A673 (cell line): ENCODE results near the gene MYRIP. TPM values are rescaled to one million over a fixed set of nuclear protein-coding genes. Genes with fewer than 3 reads are reported as not detected.

Experiments used
- BruUV-seq: library from RNA; stranded (reverse); fragments of 400-500 nt; replicated peaks from 2 replicates; lab custom pipeline; 2021; lab: Mats Ljungman, UMichigan
- CTCF ChIA-PET: fragments of 300-600 bp; sonication (Branson Sonifier 250); formaldehyde crosslinking; loops from one replicate; lab custom pipeline; 2022; ENCODE audit warnings: antibody characterized with exemption; lab: Charles Lee
- POLR2A ChIA-PET: fragments of 300-600 bp; sonication (Branson Sonifier 250); formaldehyde crosslinking; loops from one replicate; lab custom pipeline; 2022; ENCODE audit warnings: antibody characterized with exemption; ENCODE audit not compliant: low non-redundant PET; lab: Charles Lee
- DNase-seq: peaks from one replicate; pipeline ENCODE4 v3.0.0-alpha.2; 2015; ENCODE audit warnings: low spot score
- H3K27ac ChIP-seq: fragments of 200-600 bp; sonication (generic); 2 replicates; pipeline ENCODE4 v1.5.1; 2016; ENCODE audit warnings: mixed run types, low read depth, mild to moderate bottlenecking, mixed read lengths, antibody characterized with exemption, low read length; ENCODE audit not compliant: poor library complexity, severe bottlenecking
- H3K27me3 ChIP-seq: fragments of 200-600 bp; sonication (generic); replicated peaks from 2 replicates; pipeline ENCODE4 v1.6.1; 2017; ENCODE audit warnings: mixed run types, low read depth, mild to moderate bottlenecking, mixed read lengths, antibody characterized with exemption, low read length; ENCODE audit not compliant: insufficient read depth, poor library complexity
- H3K36me3 ChIP-seq: fragments of 200-600 bp; sonication (generic); 2 replicates; pipeline ENCODE4 v1.6.1; 2016; ENCODE audit warnings: mixed run types, mild to moderate bottlenecking, mixed read lengths, antibody characterized with exemption, low read length; ENCODE audit not compliant: insufficient read depth, poor library complexity, severe bottlenecking
- H3K4me1 ChIP-seq: fragments of 200-600 bp; sonication (generic); 2 replicates; pipeline ENCODE4 v1.6.1; 2017; ENCODE audit warnings: mixed run types, mild to moderate bottlenecking, mixed read lengths, antibody characterized with exemption, low read length; ENCODE audit not compliant: insufficient read depth, poor library complexity, severe bottlenecking
- H3K4me3 ChIP-seq: fragments of 200-600 bp; sonication (generic); 2 replicates; pipeline ENCODE4 v1.5.1; 2016; ENCODE audit warnings: low read depth, mixed run types, mild to moderate bottlenecking, mixed read lengths, low read length; ENCODE audit not compliant: poor library complexity, severe bottlenecking
- H3K9me3 ChIP-seq: fragments of 200-600 bp; sonication (generic); 2 replicates; pipeline ENCODE4 v1.6.1; 2016; ENCODE audit warnings: mixed run types, low read depth, mild to moderate bottlenecking, mixed read lengths, antibody characterized with exemption, low read length; ENCODE audit not compliant: poor library complexity, severe bottlenecking
- EZH2 ChIP-seq: fragments of 200-600 bp; sonication (generic); IDR thresholded peaks from 2 replicates; pipeline ENCODE4 v1.6.1; 2017; ENCODE audit warnings: borderline replicate concordance, low read depth, mild to moderate bottlenecking, mixed read lengths, antibody characterized with exemption, low read length; ENCODE audit not compliant: poor library complexity, severe bottlenecking
- intact Hi-C: fragments of 100-400 bp; cut with micrococcal nuclease; formaldehyde crosslinking; loops from one replicate; pipeline ENCODE4 v1.10.0; 2022; ENCODE audit not compliant: unreplicated experiment
- total RNA-seq: library from RNA; stranded (reverse); gene quantifications from 2 replicates; pipeline ENCODE4 v1.2.3, GENCODE V29; 2021
- TF ChIP-seq, protein P1 (sequence below): fragments of 300-800, 200-600 bp; sonication (generic); conservative IDR thresholded peaks from 2 replicates; pipeline ENCODE4 v1.5.1; 2017; ENCODE audit warnings: low read depth, mild to moderate bottlenecking, antibody characterized with exemption, low read length, moderate library complexity, mixed read lengths

The MYRIP gene
- total RNA-seq, 1 experiment from 2014 or later, result not detected

DNA sequence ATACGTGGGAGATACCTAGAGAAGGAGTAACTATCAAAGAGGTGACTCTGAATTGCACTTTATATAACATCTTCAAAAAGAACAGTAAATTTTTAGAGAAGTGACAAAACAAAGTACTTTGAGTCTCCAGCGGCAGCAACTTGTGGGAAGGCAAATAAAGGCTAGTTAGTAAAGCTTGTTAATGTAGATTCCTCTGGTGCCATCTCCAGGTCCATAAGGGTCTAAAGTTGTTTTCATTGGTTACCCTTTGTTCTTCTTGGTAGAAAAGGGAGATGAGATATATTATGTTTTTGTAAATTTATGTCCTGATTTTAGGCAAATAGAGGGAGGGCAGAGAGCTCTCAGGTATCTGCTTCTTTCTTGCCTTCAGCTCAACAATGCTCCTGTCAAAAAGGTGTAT is 161.6 kb downstream of the MYRIP start:
- H3K36me3 ChIP-seq, result no peaks in the 10 kb centered on the region
- ChIA-PET POLR2A (no interaction called here), CTCF (no interaction called here)
- DNase-seq, result no peak
- no peak for TF ChIP-seq EZH2
- TF ChIP-seq, protein P1, sequence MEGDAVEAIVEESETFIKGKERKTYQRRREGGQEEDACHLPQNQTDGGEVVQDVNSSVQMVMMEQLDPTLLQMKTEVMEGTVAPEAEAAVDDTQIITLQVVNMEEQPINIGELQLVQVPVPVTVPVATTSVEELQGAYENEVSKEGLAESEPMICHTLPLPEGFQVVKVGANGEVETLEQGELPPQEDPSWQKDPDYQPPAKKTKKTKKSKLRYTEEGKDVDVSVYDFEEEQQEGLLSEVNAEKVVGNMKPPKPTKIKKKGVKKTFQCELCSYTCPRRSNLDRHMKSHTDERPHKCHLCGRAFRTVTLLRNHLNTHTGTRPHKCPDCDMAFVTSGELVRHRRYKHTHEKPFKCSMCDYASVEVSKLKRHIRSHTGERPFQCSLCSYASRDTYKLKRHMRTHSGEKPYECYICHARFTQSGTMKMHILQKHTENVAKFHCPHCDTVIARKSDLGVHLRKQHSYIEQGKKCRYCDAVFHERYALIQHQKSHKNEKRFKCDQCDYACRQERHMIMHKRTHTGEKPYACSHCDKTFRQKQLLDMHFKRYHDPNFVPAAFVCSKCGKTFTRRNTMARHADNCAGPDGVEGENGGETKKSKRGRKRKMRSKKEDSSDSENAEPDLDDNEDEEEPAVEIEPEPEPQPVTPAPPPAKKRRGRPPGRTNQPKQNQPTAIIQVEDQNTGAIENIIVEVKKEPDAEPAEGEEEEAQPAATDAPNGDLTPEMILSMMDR, result no peak
- H3K27ac ChIP-seq, result no peak overlapping the region
- no peak overlapping the region for H3K4me3 ChIP-seq
- H3K27me3 ChIP-seq, result no peaks in the 10 kb centered on the region
- H3K4me1 ChIP-seq, result no peaks in the 10 kb centered on the region
- intact Hi-C loops, result no loop called here
- no peaks in the 10 kb centered on the region for H3K9me3 ChIP-seq
- BruUV-seq, result no TSS peak

DNA sequence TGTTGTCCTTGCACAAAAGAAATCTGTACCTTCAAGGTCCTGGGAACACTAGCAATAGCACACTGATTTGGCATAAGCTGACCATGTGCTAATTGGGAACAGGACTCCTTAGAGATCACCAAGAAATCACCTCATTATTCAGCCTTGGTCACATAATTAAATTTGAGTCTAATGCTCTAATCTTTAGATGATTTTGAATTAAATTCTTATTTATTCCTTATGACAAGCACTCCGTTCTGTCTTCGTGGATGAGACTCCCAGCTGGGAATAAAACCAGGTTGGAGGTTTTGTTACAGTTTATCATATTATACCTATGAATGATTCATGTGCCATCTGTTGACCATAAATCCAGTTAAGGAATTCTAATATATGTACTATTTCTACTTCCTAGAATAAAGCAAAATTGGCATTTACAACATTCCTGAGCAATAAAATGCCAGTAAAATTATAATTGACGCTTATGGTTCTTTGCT is 162.2 kb downstream of the MYRIP start:
- intact Hi-C loops, result no loop called here
- Histone ChIP-seq H3K4me3 (no peak overlapping the region), H3K27me3 (no peaks in the 10 kb centered on the region), H3K36me3 (no peaks in the 10 kb centered on the region), H3K27ac (no peak overlapping the region), H3K9me3 (no peaks in the 10 kb centered on the region), H3K4me1 (no peaks in the 10 kb centered on the region)
- TF ChIP-seq EZH2, result no peak
- TF ChIP-seq, protein P1, result no peak
- ChIA-PET CTCF (no interaction called here), POLR2A (no interaction called here)
- no peak for DNase-seq
- BruUV-seq, result no TSS peak

DNA sequence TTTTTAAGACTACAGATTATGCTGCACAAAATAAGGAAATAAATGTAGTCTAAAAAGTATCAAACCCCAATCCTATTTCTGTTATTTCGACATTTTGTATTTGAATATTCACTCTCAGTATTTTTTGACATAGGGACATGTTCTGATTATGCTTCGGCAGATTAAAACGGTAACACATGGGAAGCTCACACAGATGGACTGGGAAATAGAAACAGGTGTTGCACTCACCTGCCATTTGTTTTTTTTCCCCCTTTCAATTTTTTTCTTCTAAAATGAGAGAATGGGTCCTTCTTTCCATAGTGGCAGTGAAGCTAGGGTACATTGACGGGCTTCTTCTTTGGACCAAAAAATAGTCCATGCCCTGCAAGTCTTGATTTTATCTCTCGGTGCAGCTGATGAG is 163.1 kb downstream of the MYRIP start:
- intact Hi-C loops, result no loop called here
- POLR2A ChIA-PET, result no interaction called here
- H3K27ac ChIP-seq, result no peak overlapping the region
- H3K36me3 ChIP-seq, result no peaks in the 10 kb centered on the region
- no peaks in the 10 kb centered on the region for H3K27me3 ChIP-seq
- H3K4me3 ChIP-seq, result no peak overlapping the region
- TF ChIP-seq EZH2, result no peak
- TF ChIP-seq, protein P1, result no peak
- DNase-seq, result no peak
- no peaks in the 10 kb centered on the region for H3K9me3 ChIP-seq
- CTCF ChIA-PET, result no interaction called here
- no peaks in the 10 kb centered on the region for H3K4me1 ChIP-seq
- BruUV-seq, result no TSS peak
